SK-N-SH (cell line): ENCODE measurements around the gene PHF14. TPM values are rescaled to one million over a fixed set of nuclear protein-coding genes. Genes with fewer than 3 reads are reported as not detected.

ENCODE experiments used
- CTCF ChIA-PET: fragments of 300-600, 350-600 bp; formaldehyde crosslinking; extraction: SDS; loops from one replicate; lab custom pipeline; 2021; lab: Yijun Ruan, JAX
- POLR2A ChIA-PET: fragments of 350-600 bp; sonication (Branson Sonifier 250); formaldehyde crosslinking; extraction: SDS; loops from one replicate; lab custom pipeline; 2020; ENCODE audit warnings: antibody characterized with exemption, inconsistent platforms; lab: Yijun Ruan, JAX
- DNase-seq: peaks from one replicate; pipeline ENCODE4 v3.0.0; 2012
- H2AFZ ChIP-seq: fragments of 200-600 bp; sonication (generic); 2 replicates; pipeline ENCODE4 v1.8.1; 2016; ENCODE audit warnings: antibody characterized with exemption, mild to moderate bottlenecking, low read depth
- H3F3A ChIP-seq: fragments of 200-600 bp; sonication (generic); replicated peaks from 2 replicates; pipeline ENCODE3; 2016; ENCODE audit warnings: antibody characterized with exemption, mild to moderate bottlenecking; ENCODE audit not compliant: insufficient read depth
- H3K27ac ChIP-seq, 2 experiments: fragments of 200-500 bp in 1 of 2; fragments of 200-600 bp in 1 of 2; sonication (Bioruptor generic) in 1 of 2; sonication (generic), shearing (Covaris generic) in 1 of 2; 2 replicates each; pipeline versions ENCODE4 v1.5.1 to v1.6.1; 2014 to 2016; ENCODE audit warnings: low read depth in 2 of 2, inconsistent platforms in 1 of 2, low read length in 1 of 2, mild to moderate bottlenecking in 1 of 2, mixed read lengths in 1 of 2
- H3K27me3 ChIP-seq: fragments of 200-600 bp; sonication (generic), shearing (Covaris generic); 2 replicates; pipeline ENCODE4 v1.6.1; 2016; ENCODE audit warnings: mixed run types; ENCODE audit not compliant: insufficient read depth
- H3K36me3 ChIP-seq, 2 experiments: fragments of 200-500 bp in 1 of 2; fragments of 200-600 bp in 1 of 2; sonication (Bioruptor generic) in 1 of 2; sonication (generic) in 1 of 2; replicated peaks in 1 of 2; 2 replicates each; pipeline versions ENCODE3 to v1.5.1; 2014 to 2016; ENCODE audit warnings: low read length in 1 of 2, mild to moderate bottlenecking in 1 of 2; ENCODE audit not compliant: insufficient read depth in 2 of 2, control insufficient read depth in 1 of 2
- H3K4me1 ChIP-seq, 2 experiments: fragments of 200-500 bp in 1 of 2; fragments of 200-600 bp in 1 of 2; sonication (Bioruptor generic) in 1 of 2; sonication (generic), shearing (Covaris generic) in 1 of 2; 2 replicates each; pipeline versions ENCODE4 v1.5.1 to v1.6.1; 2014 to 2016; ENCODE audit warnings: low read depth in 1 of 2, low read length in 1 of 2, mixed run types in 1 of 2; ENCODE audit not compliant: insufficient read depth in 2 of 2, control insufficient read depth in 1 of 2
- H3K4me2 ChIP-seq: fragments of 200-600 bp; sonication (generic), shearing (Covaris generic); 2 replicates; pipeline ENCODE4 v1.6.1; 2017; ENCODE audit warnings: mixed run types
- H3K4me3 ChIP-seq, 2 experiments: fragments of 200-500 bp in 1 of 2; fragments of 200-600 bp in 1 of 2; sonication (Bioruptor generic) in 1 of 2; sonication (generic), shearing (Covaris generic) in 1 of 2; 2 replicates each; pipeline versions ENCODE4 v1.5.1 to v1.8.1; 2014 to 2016; ENCODE audit warnings: low read depth in 2 of 2, inconsistent platforms in 1 of 2, low read length in 1 of 2, mild to moderate bottlenecking in 1 of 2, mixed read lengths in 1 of 2, moderate library complexity in 1 of 2
- H3K79me2 ChIP-seq: fragments of 200-600 bp; sonication (generic); 2 replicates; pipeline ENCODE4 v1.8.1; 2017; ENCODE audit warnings: mild to moderate bottlenecking; ENCODE audit not compliant: insufficient read depth
- H3K9ac ChIP-seq: fragments of 200-600 bp; sonication (generic); 2 replicates; pipeline ENCODE4 v1.6.1; 2017; ENCODE audit warnings: mixed run types
- H3K9me2 ChIP-seq: fragments of 200-600 bp; sonication (generic); 2 replicates; pipeline ENCODE4 v1.6.1; 2017; ENCODE audit warnings: mixed run types
- H3K9me3 ChIP-seq: fragments of 200-600 bp; sonication (generic); 2 replicates; pipeline ENCODE4 v1.6.1; 2017; ENCODE audit warnings: mixed run types, mild to moderate bottlenecking, moderate library complexity
- H4K20me1 ChIP-seq: fragments of 200-600 bp; sonication (generic); 2 replicates; pipeline ENCODE4 v1.6.1; 2017; ENCODE audit warnings: mild to moderate bottlenecking, mixed run types; ENCODE audit not compliant: insufficient read depth
- FOSL2 ChIP-seq: IDR thresholded peaks from 2 replicates; pipeline ENCODE4 v1.4.0; 2012; ENCODE audit warnings: low read depth, mild to moderate bottlenecking, moderate library complexity, borderline replicate concordance
- FOXM1 ChIP-seq: IDR thresholded peaks from 2 replicates; pipeline ENCODE4 v1.4.0; 2012; ENCODE audit warnings: low read depth, mild to moderate bottlenecking
- GABPA ChIP-seq: IDR thresholded peaks from 2 replicates; pipeline ENCODE4 v1.4.0; 2012; ENCODE audit warnings: low read depth, mild to moderate bottlenecking
- GATA2 ChIP-seq: sonication (generic); formaldehyde crosslinking; IDR thresholded peaks from 2 replicates; pipeline ENCODE4 v1.5.0; 2020; ENCODE audit warnings: mild to moderate bottlenecking, missing genetic modification reagents
- POLR2AphosphoS5 ChIP-seq: IDR thresholded peaks from 2 replicates; pipeline ENCODE4 v1.6.1; 2012; ENCODE audit warnings: low read depth, low read length
- RCOR1 ChIP-seq: fragments of 150-350 bp; IDR thresholded peaks from 2 replicates; pipeline ENCODE4 v1.6.1; 2017; ENCODE audit warnings: antibody characterized with exemption, low read length
- RFX5 ChIP-seq: IDR thresholded peaks from 2 replicates; pipeline ENCODE4 v1.6.1; 2012; ENCODE audit warnings: mild to moderate bottlenecking, improper control_type of control experiment, low read length
- YY1 ChIP-seq: IDR thresholded peaks from 2 replicates; pipeline ENCODE4 v1.4.0; 2012; ENCODE audit warnings: low read depth, mild to moderate bottlenecking
- WGBS: methylation state at CpG from one replicate; pipeline ENCODE4 v1.1.6; 2017; ENCODE audit warnings: low lambda C conversion rate; 5-methylcytosine and 5-hydroxymethylcytosine counted together
- polyA plus RNA-seq, 3 experiments: library from polyadenylated mRNA; depleted of rRNA; stranded (reverse); fragments of >200 nt; gene quantifications; 2 replicates each; pipeline ENCODE4 v1.2.3, GENCODE V29; 2012
- TF ChIP-seq, protein P1 (sequence below): fragments of 150-350 bp; IDR thresholded peaks from 2 replicates; pipeline ENCODE4 v1.6.1; 2017; ENCODE audit warnings: antibody characterized with exemption, low read length, low read depth, borderline replicate concordance
- TF ChIP-seq, protein P2 (sequence below): fragments of 200-600 bp; sonication (generic); IDR thresholded peaks from 2 replicates; pipeline ENCODE4 v1.6.1; 2017; ENCODE audit warnings: antibody characterized with exemption, mild to moderate bottlenecking, moderate library complexity

Gene PHF14
- polyA plus RNA-seq, 1 of the 3 experiments (the other 2 are of a cell fraction) = 19.2 TPM

DNA sequence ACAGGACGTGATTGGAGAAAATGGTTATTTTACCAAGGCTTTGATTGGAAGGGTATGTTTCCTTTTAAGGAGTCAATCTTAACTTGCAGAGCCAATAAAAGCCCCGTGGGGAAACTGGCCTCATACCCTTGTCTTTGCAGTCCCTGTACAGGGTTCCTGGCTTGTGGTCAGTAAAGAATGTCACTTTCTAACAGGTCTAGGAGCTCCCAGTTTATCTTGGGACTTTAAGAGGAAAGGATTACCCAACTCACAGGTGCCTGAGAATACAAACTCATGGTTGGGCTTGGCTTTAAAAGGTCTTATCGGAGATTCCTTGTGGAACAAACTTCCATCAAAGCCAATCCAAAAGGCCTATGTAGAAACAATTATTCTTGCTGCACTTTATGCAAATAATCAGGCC, 221.8 kb downstream of the PHF14 start:
- Histone ChIP-seq H2AFZ (no peak overlapping the region), H3K27ac (no peak overlapping the region), H4K20me1 (no peaks in the 10 kb centered on the region), H3K4me3 (no peak overlapping the region), H3F3A (no peaks in the 10 kb centered on the region), H3K9ac (no peak overlapping the region), H3K79me2 (no peaks in the 10 kb centered on the region), H3K4me2 (no peak overlapping the region), H3K9me2 (no peaks in the 10 kb centered on the region), H3K9me3 (no peaks in the 10 kb centered on the region), H3K36me3 (no peaks in the 10 kb centered on the region), H3K4me1 (peaks cover 0 to 8% of the 10 kb centered on the region in 2 experiments; a peak in 2 of 4 replicates), H3K27me3 (no peaks in the 10 kb centered on the region)
- CTCF ChIA-PET = interaction anchor here (2.0 to 2.4 kb wide), 2 partner anchors 14 to 16 kb away, joined by 6 to 24 read pairs; no protein-coding TSS in a partner anchor
- no peak for DNase-seq
- WGBS = 72% methylated on average over 3 of the region's 3 CpGs
- TF ChIP-seq YY1 (no peak), POLR2AphosphoS5 (no peak), GATA2 (no peak), RCOR1 (no peak)
- TF ChIP-seq, protein P1, sequence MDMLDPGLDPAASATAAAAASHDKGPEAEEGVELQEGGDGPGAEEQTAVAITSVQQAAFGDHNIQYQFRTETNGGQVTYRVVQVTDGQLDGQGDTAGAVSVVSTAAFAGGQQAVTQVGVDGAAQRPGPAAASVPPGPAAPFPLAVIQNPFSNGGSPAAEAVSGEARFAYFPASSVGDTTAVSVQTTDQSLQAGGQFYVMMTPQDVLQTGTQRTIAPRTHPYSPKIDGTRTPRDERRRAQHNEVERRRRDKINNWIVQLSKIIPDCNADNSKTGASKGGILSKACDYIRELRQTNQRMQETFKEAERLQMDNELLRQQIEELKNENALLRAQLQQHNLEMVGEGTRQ = no peak
- POLR2A ChIA-PET = no interaction called here

DNA sequence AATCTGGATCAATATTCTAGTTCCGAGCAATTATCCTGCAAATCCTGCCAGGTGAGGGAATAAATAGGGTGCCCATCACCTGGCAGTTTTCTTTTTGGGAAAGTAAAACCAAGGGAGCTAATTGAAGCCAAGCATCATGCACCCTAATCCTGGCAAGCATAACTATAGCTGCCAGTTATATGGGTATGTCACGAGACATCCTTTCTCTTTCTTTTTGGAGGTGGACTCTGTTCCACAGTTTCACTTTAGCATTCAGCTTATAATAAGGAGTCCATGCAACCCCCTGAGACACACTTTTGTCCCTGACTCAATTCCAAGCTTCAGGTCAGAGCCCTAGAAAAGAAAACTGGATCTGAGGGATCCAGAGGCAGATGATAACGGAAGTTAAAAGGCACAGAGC, 222.5 kb downstream of the PHF14 start:
- H3K9ac ChIP-seq = no peak overlapping the region
- TF ChIP-seq GABPA (no peak), FOSL2 (no peak), RFX5 (no peak), RCOR1 (no peak), FOXM1 (no peak)
- TF ChIP-seq, protein P2, sequence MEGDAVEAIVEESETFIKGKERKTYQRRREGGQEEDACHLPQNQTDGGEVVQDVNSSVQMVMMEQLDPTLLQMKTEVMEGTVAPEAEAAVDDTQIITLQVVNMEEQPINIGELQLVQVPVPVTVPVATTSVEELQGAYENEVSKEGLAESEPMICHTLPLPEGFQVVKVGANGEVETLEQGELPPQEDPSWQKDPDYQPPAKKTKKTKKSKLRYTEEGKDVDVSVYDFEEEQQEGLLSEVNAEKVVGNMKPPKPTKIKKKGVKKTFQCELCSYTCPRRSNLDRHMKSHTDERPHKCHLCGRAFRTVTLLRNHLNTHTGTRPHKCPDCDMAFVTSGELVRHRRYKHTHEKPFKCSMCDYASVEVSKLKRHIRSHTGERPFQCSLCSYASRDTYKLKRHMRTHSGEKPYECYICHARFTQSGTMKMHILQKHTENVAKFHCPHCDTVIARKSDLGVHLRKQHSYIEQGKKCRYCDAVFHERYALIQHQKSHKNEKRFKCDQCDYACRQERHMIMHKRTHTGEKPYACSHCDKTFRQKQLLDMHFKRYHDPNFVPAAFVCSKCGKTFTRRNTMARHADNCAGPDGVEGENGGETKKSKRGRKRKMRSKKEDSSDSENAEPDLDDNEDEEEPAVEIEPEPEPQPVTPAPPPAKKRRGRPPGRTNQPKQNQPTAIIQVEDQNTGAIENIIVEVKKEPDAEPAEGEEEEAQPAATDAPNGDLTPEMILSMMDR = no peak
- peaks cover 0 to 8% of the 10 kb centered on the region in 2 experiments; a peak in 2 of 4 replicates for H3K4me1 ChIP-seq
- no peak overlapping the region for H3K4me3 ChIP-seq
- CTCF ChIA-PET = interaction anchor here (2.0 to 2.4 kb wide), 2 partner anchors 13 to 16 kb away, joined by 6 to 24 read pairs; no protein-coding TSS in a partner anchor
- no peaks in the 10 kb centered on the region for H3K27me3 ChIP-seq
- H4K20me1 ChIP-seq = no peaks in the 10 kb centered on the region
- H2AFZ ChIP-seq = no peak overlapping the region
- no peaks in the 10 kb centered on the region for H3K36me3 ChIP-seq
- no peaks in the 10 kb centered on the region for H3F3A ChIP-seq
- no peak overlapping the region for H3K4me2 ChIP-seq
- POLR2A ChIA-PET = no interaction called here
- H3K9me3 ChIP-seq = no peaks in the 10 kb centered on the region
- H3K27ac ChIP-seq = no peak overlapping the region
- DNase-seq = no peak
- H3K9me2 ChIP-seq = no peaks in the 10 kb centered on the region
- WGBS = 55% methylated on average over 3 of the region's 3 CpGs
- H3K79me2 ChIP-seq = no peaks in the 10 kb centered on the region
